ENCODE results near the gene C18orf54. TPM values are rescaled to one million over a fixed set of nuclear protein-coding genes. Genes with fewer than 3 reads are reported as not detected.

C18orf54 gene
- total RNA-seq, 2 experiments from 2014 or later = 11.7 to 12.2 TPM

DNA sequence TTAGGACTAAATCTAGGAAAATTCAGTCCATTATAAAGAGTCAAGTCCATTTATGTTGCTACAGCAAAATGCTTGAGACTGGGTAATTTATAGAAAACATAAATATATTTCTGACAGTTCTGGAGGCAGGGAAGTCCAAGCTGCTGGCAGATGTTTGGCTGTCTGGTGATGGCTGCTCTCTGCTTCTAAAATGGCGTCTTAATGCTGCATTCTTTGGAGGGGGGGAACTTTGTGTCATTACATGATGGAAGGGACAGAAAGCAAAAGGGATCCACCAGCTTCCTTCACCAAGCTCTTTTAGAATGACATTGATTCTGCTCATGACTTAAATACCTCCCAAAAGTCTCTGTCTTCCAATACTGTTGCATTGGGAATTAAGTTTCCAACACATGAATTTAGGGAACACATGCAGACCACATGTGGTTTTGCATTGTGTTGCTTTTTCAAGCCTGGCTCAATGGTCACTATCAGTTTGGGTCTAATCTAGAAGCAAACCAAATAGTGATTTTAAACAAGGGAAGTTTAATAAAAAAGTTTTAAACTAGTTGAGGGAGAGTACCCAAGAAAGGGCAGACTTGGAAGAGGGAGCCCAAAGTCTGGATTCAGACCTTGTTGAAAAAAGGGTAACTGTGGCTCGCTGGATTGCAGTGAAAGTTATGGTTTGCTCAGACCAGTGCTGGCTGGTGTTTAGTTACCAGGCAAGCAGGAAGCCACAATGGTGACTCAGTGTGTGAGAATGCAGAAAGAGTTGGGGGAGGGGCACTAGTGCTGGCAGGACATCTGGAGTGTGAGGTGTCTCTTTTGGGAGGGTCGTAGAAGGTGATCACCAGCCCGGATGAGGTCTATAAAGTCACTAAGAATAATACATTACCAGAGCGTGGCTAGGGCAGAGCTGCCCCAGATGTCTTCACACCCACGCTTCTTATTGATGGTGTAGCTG lies 30.8 kb downstream of the C18orf54 start:
- POLR2A ChIA-PET = no interaction called here
- peak overlapping the region; percentile 29 for H3K27ac Mint-ChIP-seq

DNA sequence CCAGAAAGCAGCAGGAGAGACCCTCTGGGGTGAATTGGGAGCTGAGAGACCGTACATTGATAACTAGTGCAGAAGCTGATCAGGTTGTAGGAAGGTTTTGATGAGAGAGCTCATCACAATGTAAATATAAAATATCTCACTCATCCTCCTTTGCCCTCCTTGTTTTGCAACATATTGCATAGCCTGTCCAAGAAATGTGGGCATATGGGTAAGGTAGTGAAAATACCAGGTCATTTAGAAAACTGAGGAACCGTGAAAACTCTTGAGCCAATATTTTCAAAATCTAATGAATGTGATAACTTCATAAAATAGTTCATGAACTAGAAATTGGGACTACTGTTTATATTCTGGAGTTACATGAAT lies 31.4 kb downstream of the C18orf54 start:
- intact Hi-C loops (cut with micrococcal nuclease) = loop anchor here (2.0 kb wide), 1 partner anchor 166 kb away; no protein-coding TSS in a partner anchor
- Mint-ChIP-seq H3K4me3 (no peak overlapping the region), H3K27ac (peak overlapping the region; percentile 29)

More for the DNA sequence above, 30.8 kb downstream of the C18orf54 start:
- Mint-ChIP-seq H3K36me3 (no peaks in the 10 kb centered on the region), H3K4me1 (ENCODE audit: low read depth) (peaks cover 15% of the 10 kb centered on the region), H3K27me3 (peaks cover 7% of the 10 kb centered on the region), H3K4me3 (no peak overlapping the region), H3K9me3 (no peaks in the 10 kb centered on the region)
- peak; percentile 69 for DNase-seq
- intact Hi-C loops (cut with micrococcal nuclease) = loop anchor here (1.0 to 2.0 kb wide), 2 partner anchors 31 to 166 kb away; partner anchors contain the start of genes C18orf54 and STARD6
- CTCF ChIA-PET = interaction anchor here (4.8 kb wide), 1 partner anchor 32 kb away, joined by 25 read pairs; the partner anchor contains the start of genes C18orf54 and STARD6

DNA sequence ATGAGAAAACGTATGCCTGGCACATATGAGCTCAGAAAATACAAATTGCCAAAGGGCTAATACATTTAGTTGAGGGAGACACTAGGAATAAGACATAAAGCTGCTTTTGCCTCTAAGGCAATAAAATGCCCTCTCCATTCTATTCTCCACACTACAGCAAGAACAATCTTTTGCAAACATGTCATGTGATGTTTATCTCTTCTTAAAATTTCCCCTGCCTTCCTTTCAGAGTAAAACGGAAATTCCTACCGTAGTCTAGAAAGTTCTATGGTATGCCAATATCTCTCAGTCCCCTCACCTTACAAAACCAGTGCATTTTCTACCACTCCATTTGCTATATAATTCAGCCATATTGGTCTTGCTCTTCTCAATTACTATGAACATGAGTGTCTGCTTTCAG lies 33.1 kb downstream of the C18orf54 start:
- intact Hi-C loops (cut with micrococcal nuclease) = loop anchor here (5.0 kb wide), 2 partner anchors 256 to 326 kb away; no protein-coding TSS in a partner anchor
- CTCF ChIA-PET = interaction anchor here (1.7 to 4.8 kb wide), 2 partner anchors 34 to 592 kb away, joined by 4 to 25 read pairs; partner anchors contain the start of genes C18orf54 and STARD6
- Mint-ChIP-seq H3K36me3 (no peaks in the 10 kb centered on the region), H3K27ac (no peak overlapping the region), H3K27me3 (peaks cover 7% of the 10 kb centered on the region), H3K9me3 (no peaks in the 10 kb centered on the region), H3K4me3 (no peak overlapping the region), H3K4me1 (ENCODE audit: low read depth) (peaks cover 15% of the 10 kb centered on the region)
- no peak for DNase-seq
- POLR2A ChIA-PET = no interaction called here

More for the DNA sequence above, 31.4 kb downstream of the C18orf54 start:
- ChIA-PET POLR2A (no interaction called here), CTCF (interaction anchor here (4.8 kb wide), 1 partner anchor 32 kb away, joined by 25 read pairs; the partner anchor contains the start of genes C18orf54 and STARD6)
- Mint-ChIP-seq H3K9me3 (no peaks in the 10 kb centered on the region), H3K27me3 (peaks cover 7% of the 10 kb centered on the region), H3K36me3 (no peaks in the 10 kb centered on the region), H3K4me1 (ENCODE audit: low read depth) (peaks cover 15% of the 10 kb centered on the region)
- DNase-seq = no peak

DNA sequence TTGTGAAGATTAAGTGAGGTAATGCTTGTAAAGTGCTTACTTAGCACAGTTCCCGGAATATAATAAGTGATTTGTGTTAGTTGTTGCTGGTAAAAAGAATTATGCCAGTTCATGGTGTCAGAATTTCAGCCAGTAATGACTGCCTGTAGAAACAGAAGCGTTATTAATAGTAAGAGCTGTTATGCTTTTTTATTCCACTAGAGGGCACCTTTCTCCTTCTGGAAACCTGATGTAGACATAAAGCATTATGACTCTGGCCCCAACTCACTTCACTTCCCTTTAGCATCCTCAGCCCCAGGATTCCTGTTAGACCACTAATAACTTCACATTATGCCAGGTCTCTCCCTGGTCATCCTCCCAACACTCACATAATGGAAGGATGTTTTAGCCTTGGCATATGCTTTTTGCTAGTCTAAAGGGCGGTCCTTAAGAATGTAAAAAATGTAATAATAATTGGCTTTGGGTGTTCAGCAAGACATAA lies 34.9 kb downstream of the C18orf54 start:
- ChIA-PET CTCF (interaction anchor here (0.6 to 4.8 kb wide), 22 partner anchors 9 to 977 kb away, joined by 3 to 25 read pairs (median 4); partner anchors contain the start of genes C18orf54 and STARD6), POLR2A (no interaction called here)
- DNase-seq = no peak
- Mint-ChIP-seq H3K27me3 (peaks cover 7% of the 10 kb centered on the region), H3K9me3 (no peaks in the 10 kb centered on the region), H3K27ac (no peak overlapping the region), H3K4me3 (no peak overlapping the region), H3K36me3 (no peaks in the 10 kb centered on the region), H3K4me1 (ENCODE audit: low read depth) (peaks cover 17% of the 10 kb centered on the region)
- intact Hi-C loops (cut with micrococcal nuclease) = loop anchor here (1.0 to 5.0 kb wide), 4 partner anchors 255 to 590 kb away; no protein-coding TSS in a partner anchor

DNA sequence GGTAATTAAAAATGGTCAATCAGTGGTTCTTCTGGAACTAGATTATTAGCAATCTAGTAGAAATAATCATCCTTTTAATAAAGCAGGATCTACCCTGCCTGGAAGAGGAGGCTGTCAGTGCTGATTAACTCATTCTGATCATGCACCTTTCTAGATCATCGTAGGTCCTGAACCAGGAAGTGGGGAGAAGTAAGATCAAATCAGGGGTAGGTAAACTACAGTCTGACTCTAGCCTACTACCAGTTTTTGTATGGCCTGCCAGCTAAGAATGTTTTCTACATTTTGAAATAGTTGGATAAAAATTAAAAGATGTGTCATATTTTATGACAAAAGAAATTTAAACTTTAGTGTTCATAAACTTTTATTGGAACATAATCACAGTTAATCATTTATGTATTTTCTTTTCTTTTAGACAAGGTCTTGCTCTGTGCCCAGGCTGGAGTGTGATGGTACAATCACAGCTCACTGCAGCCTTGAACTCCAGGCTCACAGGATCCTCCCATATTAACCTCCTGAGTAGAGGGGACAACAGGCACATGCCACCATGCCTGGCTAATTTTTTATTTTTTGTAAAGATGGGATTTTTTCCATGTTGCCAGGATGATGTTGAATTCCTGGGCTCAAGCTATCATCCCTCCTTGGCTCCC lies 36.1 kb downstream of the C18orf54 start:
- POLR2A ChIA-PET = no interaction called here
- no peak for DNase-seq
- Mint-ChIP-seq H3K27me3 (peaks cover 2% of the 10 kb centered on the region), H3K36me3 (no peaks in the 10 kb centered on the region), H3K4me1 (ENCODE audit: low read depth) (peaks cover 10% of the 10 kb centered on the region), H3K9me3 (no peaks in the 10 kb centered on the region), H3K27ac (no peak overlapping the region), H3K4me3 (no peak overlapping the region)
- intact Hi-C loops (cut with micrococcal nuclease) = loop anchor here (2.0 to 5.0 kb wide), 3 partner anchors 254 to 589 kb away; no protein-coding TSS in a partner anchor
- CTCF ChIA-PET = interaction anchor here (0.9 kb wide), 1 partner anchor 277 kb away, joined by 4 read pairs; no protein-coding TSS in a partner anchor

DNA sequence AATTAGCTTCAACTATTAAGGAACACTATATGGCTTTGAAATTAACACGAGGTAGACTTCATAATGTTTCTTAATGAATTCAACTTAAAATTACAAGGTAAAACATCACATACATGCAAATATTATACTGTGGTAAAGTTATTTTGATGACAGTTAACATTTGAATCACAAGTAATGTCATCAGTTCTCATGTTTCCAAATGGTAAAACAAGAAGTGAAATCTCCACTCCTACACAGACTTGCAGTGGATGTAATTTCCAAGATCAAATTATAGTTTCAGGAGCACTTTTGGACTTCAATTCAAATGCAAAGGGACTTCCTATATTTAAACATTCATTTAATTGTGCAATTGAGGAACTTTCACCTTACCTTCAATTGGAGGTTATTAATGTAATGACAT lies 39.1 kb downstream of the C18orf54 start:
- ChIA-PET CTCF (no interaction called here), POLR2A (no interaction called here)
- no peaks in the 10 kb centered on the region for H3K9me3 Mint-ChIP-seq
- no peaks in the 10 kb centered on the region for H3K36me3 Mint-ChIP-seq
- intact Hi-C loops (cut with micrococcal nuclease) = no loop called here
- H3K27me3 Mint-ChIP-seq = no peaks in the 10 kb centered on the region
- peaks cover 2% of the 10 kb centered on the region for H3K4me1 Mint-ChIP-seq (ENCODE audit: low read depth)
- no peak overlapping the region for H3K27ac Mint-ChIP-seq
- no peak overlapping the region for H3K4me3 Mint-ChIP-seq
- no peak for DNase-seq

DNA sequence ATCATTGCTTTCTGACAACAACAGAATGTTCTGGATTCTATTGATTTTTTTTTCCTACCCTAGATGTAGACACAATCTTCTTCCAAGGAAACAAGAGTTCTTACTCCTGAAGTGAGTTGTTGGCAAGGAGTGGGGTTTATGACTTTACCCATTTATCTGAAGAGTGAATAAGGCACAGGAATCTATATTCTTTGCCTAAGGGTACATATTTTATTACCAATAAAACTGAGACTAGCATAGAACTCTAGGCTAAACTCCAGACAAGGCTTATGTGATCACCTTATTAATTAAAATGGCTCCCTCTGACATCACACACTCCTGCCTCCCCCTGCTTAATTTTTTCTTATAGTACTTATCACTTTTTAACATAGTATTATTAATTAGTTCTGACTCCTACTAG lies 47.6 kb downstream of the C18orf54 start:
- Mint-ChIP-seq H3K36me3 (no peaks in the 10 kb centered on the region), H3K4me3 (no peak overlapping the region), H3K4me1 (ENCODE audit: low read depth) (no peaks in the 10 kb centered on the region), H3K27me3 (peaks cover 9% of the 10 kb centered on the region), H3K9me3 (no peaks in the 10 kb centered on the region), H3K27ac (no peak overlapping the region)
- ChIA-PET POLR2A (no interaction called here), CTCF (no interaction called here)
- intact Hi-C loops (cut with micrococcal nuclease) = no loop called here
- no peak for DNase-seq

DNA sequence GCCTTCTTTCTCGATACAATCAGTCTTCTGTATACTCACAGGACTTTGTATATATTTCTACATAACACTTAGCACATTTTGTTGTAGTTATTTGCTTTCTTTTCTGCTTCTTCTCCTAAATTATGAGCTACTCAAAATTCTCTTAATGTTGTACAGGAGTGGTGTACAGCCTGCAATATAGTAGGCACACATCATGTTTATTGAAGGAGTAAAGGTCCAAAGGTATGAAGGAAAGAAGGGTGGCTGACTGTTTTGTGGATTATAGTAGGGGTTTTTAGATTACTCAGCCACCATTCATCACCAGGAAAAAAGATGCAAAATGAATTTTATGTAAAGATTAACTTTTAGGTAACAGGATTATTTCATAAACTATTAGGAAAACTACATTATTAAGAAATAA lies 54.1 kb downstream of the C18orf54 start:
- Mint-ChIP-seq H3K27ac (no peak overlapping the region), H3K4me1 (ENCODE audit: low read depth) (no peaks in the 10 kb centered on the region), H3K36me3 (no peaks in the 10 kb centered on the region), H3K9me3 (no peaks in the 10 kb centered on the region), H3K27me3 (peaks cover 18% of the 10 kb centered on the region), H3K4me3 (no peak overlapping the region)
- CTCF ChIA-PET = no interaction called here
- DNase-seq = no peak
- intact Hi-C loops (cut with micrococcal nuclease) = no loop called here
- POLR2A ChIA-PET = no interaction called here

DNA sequence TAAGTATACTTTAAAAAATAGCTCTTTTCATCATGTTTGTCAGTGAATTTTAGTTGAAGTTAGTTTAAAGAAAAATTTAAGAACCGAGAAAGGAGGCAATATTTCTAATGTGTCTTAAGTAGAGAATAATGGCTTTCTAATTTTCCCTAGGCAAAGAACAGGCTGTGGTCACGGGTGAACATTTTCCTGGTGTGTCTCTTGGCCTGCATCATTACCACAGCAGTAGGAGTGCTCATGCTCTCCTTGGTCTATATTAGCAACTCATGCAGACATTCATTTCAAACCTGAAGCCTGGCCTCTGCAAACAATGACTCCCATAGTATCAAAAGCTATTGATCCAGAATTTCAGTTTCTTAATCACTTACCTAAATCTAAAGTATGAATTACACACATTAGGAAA lies 57.4 kb downstream of the C18orf54 start:
- H3K27me3 Mint-ChIP-seq = peaks cover 15% of the 10 kb centered on the region
- no peaks in the 10 kb centered on the region for H3K36me3 Mint-ChIP-seq
- ChIA-PET CTCF (no interaction called here), POLR2A (no interaction called here)
- DNase-seq = no peak
- H3K4me3 Mint-ChIP-seq = no peak overlapping the region
- no peak overlapping the region for H3K27ac Mint-ChIP-seq
- intact Hi-C loops (cut with micrococcal nuclease) = no loop called here
- no peaks in the 10 kb centered on the region for H3K4me1 Mint-ChIP-seq (ENCODE audit: low read depth)
- H3K9me3 Mint-ChIP-seq = no peaks in the 10 kb centered on the region

DNA sequence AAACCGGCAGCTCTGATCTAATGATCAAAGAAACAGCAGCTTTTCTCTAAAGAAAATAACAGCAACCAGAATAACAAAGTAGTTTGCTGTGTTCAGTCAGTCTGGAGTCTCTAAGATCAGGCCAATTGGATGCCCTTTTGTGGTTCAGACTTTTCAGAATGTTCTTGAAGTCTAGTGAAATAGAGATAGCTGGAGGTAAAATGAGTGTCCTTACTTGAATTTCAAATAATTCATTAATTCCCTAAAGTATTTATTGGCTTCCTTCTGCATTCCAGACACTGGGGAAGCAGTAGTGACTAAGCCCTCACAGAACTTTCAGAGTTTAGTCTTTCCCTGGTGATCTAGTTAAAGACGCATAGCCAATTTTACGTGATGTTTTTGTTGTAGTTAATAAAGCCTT lies 58.7 kb downstream of the C18orf54 start:
- Mint-ChIP-seq H3K36me3 (no peaks in the 10 kb centered on the region), H3K4me3 (no peak overlapping the region), H3K4me1 (ENCODE audit: low read depth) (no peaks in the 10 kb centered on the region), H3K27ac (no peak overlapping the region), H3K27me3 (peaks cover 10% of the 10 kb centered on the region), H3K9me3 (no peaks in the 10 kb centered on the region)
- ChIA-PET CTCF (no interaction called here), POLR2A (no interaction called here)
- DNase-seq = no peak
- intact Hi-C loops (cut with micrococcal nuclease) = no loop called here

DNA sequence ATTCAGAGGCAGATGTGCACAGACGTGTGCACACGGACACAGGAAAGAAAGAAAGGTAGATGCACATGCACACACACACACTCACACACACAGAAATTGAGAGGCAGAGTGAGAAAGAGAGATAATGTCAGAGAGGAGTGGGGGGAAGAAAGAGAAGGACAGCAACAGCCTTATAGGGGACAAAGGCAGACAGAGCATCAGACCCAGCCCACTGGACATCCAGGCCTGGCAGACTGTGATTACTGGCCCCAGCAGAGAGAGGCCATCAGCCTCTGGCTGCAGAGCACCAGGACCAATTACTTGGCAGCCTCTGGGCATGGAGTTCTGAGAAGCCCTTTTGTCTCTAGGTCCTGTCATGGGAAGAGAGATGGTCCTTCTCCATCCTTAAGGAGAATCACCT lies 66.1 kb downstream of the C18orf54 start:
- Mint-ChIP-seq H3K4me1 (ENCODE audit: low read depth) (no peaks in the 10 kb centered on the region), H3K9me3 (no peaks in the 10 kb centered on the region), H3K27ac (no peak overlapping the region), H3K36me3 (no peaks in the 10 kb centered on the region), H3K4me3 (no peak overlapping the region), H3K27me3 (peaks cover 5% of the 10 kb centered on the region)
- no peak for DNase-seq
- intact Hi-C loops (cut with micrococcal nuclease) = no loop called here
- ChIA-PET POLR2A (no interaction called here), CTCF (no interaction called here)

DNA sequence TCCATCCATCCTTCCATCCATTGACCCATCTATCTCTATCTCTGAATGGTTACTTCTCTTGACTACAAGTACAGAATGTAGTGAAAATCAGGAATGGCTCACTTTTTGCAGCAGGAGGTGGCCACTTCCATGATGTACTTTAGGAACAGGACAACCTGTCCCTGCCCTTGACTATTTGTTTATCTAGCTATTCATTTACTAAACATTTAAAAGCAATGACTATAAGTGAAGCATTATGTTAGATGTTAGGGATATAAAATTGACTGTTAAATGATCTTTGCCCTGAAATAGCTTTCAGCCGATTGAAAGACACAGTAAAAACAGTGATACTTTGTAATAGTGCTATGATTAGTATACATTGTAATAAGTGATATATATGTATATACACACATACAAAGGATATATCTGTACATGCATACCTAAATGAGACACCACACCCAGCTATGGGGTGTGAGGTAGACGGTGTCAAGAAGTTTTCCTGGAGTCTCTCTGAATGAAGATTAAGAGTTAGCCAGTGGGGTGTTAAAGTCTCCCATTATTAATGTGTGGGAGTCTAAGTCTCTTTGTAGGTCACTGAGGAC lies 68.5 kb downstream of the C18orf54 start:
- no peaks in the 10 kb centered on the region for H3K4me1 Mint-ChIP-seq (ENCODE audit: low read depth)
- H3K27ac Mint-ChIP-seq = no peak overlapping the region
- ChIA-PET CTCF (interaction anchor here (0.6 kb wide), 1 partner anchor 565 kb away, joined by 3 read pairs; no protein-coding TSS in a partner anchor), POLR2A (no interaction called here)
- no peak for DNase-seq
- no peaks in the 10 kb centered on the region for H3K36me3 Mint-ChIP-seq
- H3K9me3 Mint-ChIP-seq = no peaks in the 10 kb centered on the region
- intact Hi-C loops (cut with micrococcal nuclease) = no loop called here
- no peak overlapping the region for H3K4me3 Mint-ChIP-seq
- H3K27me3 Mint-ChIP-seq = peaks cover 4% of the 10 kb centered on the region
